Measurements from ENCODE around the gene SLAMF7.

The SLAMF7 gene

GRCh38 chr1:160763993-160764392, 24.9 kb downstream of the SLAMF7 start:
- no peak overlapping the region for H3K9ac ChIP-seq (ENCODE audit: insufficient read length, low read depth)
- no peak for DNase-seq (ENCODE audit: low read depth, low spot score)
- no peaks in the 10 kb centered on the region for H3K4me1 ChIP-seq (ENCODE audit: insufficient read depth, insufficient read length)
- H3K27me3 ChIP-seq (ENCODE audit: insufficient read depth, insufficient read length), result no peaks in the 10 kb centered on the region
- H3K36me3 ChIP-seq (ENCODE audit: insufficient read depth, insufficient read length, low read length), result no peaks in the 10 kb centered on the region
- no peak overlapping the region for H3K4me3 ChIP-seq (ENCODE audit: insufficient read length, low read depth)
- H3K9me3 ChIP-seq (ENCODE audit: insufficient read depth, low read length), result no peaks in the 10 kb centered on the region
- TF ChIP-seq ZNF274 (IDR thresholded peaks at IDR 0.05; ENCODE audit: low read depth, low read length), result no peak
- TF ChIP-seq YY1 (IDR thresholded peaks at IDR 0.05; ENCODE audit: insufficient read depth, insufficient read length), result no peak
- TF ChIP-seq SUZ12 (IDR thresholded peaks at IDR 0.05; ENCODE audit: extremely low read depth, insufficient read depth, insufficient read length), result no peak

DNA sequence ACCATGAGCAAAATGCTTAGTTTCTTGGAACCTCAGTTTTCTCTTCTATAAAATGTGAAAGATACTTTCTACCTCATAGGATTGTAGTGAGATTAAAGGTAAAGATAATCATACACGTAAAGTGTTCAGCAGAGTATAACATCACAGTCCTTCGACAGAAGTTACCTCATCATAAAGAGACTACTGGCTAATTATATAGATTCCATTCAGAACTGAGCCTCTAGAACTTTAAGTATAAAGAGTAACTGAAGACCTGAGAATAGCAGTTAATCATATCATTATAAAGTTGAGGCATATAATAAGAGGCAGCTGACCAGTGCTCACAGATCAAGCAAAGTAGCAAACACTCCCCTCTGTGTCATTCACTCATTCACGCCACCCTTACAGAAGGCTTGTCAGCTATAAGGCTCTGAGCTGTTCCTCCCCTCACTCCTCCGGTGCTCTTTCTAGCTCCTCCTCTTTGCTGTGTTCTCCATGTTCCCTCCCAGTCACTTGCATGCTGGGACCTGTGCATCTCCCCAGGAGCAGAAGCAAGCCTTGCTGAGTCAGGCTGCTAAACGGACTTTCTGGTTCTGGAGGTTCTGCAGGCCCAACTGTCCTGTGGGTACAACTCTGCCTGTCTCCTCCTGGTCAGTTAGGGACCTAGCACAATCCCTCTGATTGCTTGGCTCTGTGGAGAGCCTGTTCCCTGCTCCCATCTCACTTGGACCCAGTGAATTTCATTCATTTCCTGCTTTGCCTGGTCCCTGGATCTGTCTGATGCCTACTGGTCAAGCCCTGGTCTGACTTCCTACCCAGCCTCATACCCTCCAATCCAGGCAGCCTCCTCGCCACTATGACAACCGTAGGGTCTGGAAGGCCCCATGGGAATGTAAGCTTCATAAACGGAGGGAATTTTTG, 28.6 kb downstream of the SLAMF7 start:
- no peaks in the 10 kb centered on the region for H3K4me1 ChIP-seq (ENCODE audit: insufficient read depth, insufficient read length)
- no peaks in the 10 kb centered on the region for H3K9me3 ChIP-seq (ENCODE audit: insufficient read depth, low read length)
- H3K27me3 ChIP-seq (ENCODE audit: insufficient read depth, insufficient read length), result no peaks in the 10 kb centered on the region
- DNase-seq (ENCODE audit: low read depth, low spot score), result no peak
- H3K4me3 ChIP-seq (ENCODE audit: insufficient read length, low read depth), result no peak overlapping the region
- no peak overlapping the region for H3K9ac ChIP-seq (ENCODE audit: insufficient read length, low read depth)
- H3K36me3 ChIP-seq (ENCODE audit: insufficient read depth, insufficient read length, low read length), result no peaks in the 10 kb centered on the region
- no peak for TF ChIP-seq YY1 (IDR thresholded peaks at IDR 0.05; ENCODE audit: insufficient read depth, insufficient read length)
- no peak for TF ChIP-seq ZNF274 (IDR thresholded peaks at IDR 0.05; ENCODE audit: low read depth, low read length)
- TF ChIP-seq SUZ12 (IDR thresholded peaks at IDR 0.05; ENCODE audit: extremely low read depth, insufficient read depth, insufficient read length), result no peak

DNA sequence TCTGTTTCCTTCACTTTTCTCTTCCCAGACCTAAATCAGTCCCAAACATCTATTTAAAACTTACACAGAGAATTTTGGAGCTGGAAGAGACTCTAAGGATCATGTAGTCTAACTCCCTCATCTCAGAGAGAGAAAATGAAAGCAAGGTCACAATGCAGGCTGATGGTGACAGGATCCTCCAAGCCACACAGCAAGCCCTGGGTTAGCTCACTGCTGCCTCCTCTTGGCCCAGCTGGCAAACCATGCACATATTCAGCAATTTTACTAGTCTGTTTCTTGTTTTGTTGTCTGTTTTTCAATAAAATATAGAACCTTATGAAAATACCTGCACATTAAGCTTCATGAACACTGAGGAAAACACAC, 29.2 kb downstream of the SLAMF7 start:
- Histone ChIP-seq H3K4me3 (ENCODE audit: insufficient read length, low read depth) (no peak overlapping the region), H3K9ac (ENCODE audit: insufficient read length, low read depth) (no peak overlapping the region)
- DNase-seq (ENCODE audit: low read depth, low spot score), result peak; percentile 25

GRCh38 chr1:160772331-160772730, 33.3 kb downstream of the SLAMF7 start:
- no peaks in the 10 kb centered on the region for H3K27me3 ChIP-seq (ENCODE audit: insufficient read depth, insufficient read length)

More for the DNA sequence above, 29.2 kb downstream of the SLAMF7 start:
- no peak for TF ChIP-seq ZNF274 (IDR thresholded peaks at IDR 0.05; ENCODE audit: low read depth, low read length)
- Histone ChIP-seq H3K4me1 (ENCODE audit: insufficient read depth, insufficient read length) (no peaks in the 10 kb centered on the region), H3K36me3 (ENCODE audit: insufficient read depth, insufficient read length, low read length) (no peaks in the 10 kb centered on the region), H3K9me3 (ENCODE audit: insufficient read depth, low read length) (no peaks in the 10 kb centered on the region), H3K27me3 (ENCODE audit: insufficient read depth, insufficient read length) (no peaks in the 10 kb centered on the region)

GRCh38 chr1:160773093-160773492, 34.0 kb downstream of the SLAMF7 start:
- no peaks in the 10 kb centered on the region for H3K36me3 ChIP-seq (ENCODE audit: insufficient read depth, insufficient read length, low read length)
- H3K4me1 ChIP-seq (ENCODE audit: insufficient read depth, insufficient read length), result no peaks in the 10 kb centered on the region
- H3K27me3 ChIP-seq (ENCODE audit: insufficient read depth, insufficient read length), result no peaks in the 10 kb centered on the region
- no peak for DNase-seq (ENCODE audit: low read depth, low spot score)
- no peak overlapping the region for H3K9ac ChIP-seq (ENCODE audit: insufficient read length, low read depth)
- no peak for TF ChIP-seq YY1 (IDR thresholded peaks at IDR 0.05; ENCODE audit: insufficient read depth, insufficient read length)
- no peak for TF ChIP-seq ZNF274 (IDR thresholded peaks at IDR 0.05; ENCODE audit: low read depth, low read length)
- no peak for TF ChIP-seq SUZ12 (IDR thresholded peaks at IDR 0.05; ENCODE audit: extremely low read depth, insufficient read depth, insufficient read length)
- no peak overlapping the region for H3K4me3 ChIP-seq (ENCODE audit: insufficient read length, low read depth)
- no peaks in the 10 kb centered on the region for H3K9me3 ChIP-seq (ENCODE audit: insufficient read depth, low read length)

More at GRCh38 chr1:160772331-160772730, 33.3 kb downstream of the SLAMF7 start:
- Histone ChIP-seq H3K9ac (ENCODE audit: insufficient read length, low read depth) (no peak overlapping the region), H3K36me3 (ENCODE audit: insufficient read depth, insufficient read length, low read length) (no peaks in the 10 kb centered on the region), H3K4me3 (ENCODE audit: insufficient read length, low read depth) (no peak overlapping the region), H3K9me3 (ENCODE audit: insufficient read depth, low read length) (no peaks in the 10 kb centered on the region), H3K4me1 (ENCODE audit: insufficient read depth, insufficient read length) (no peaks in the 10 kb centered on the region)
- TF ChIP-seq YY1 (IDR thresholded peaks at IDR 0.05; ENCODE audit: insufficient read depth, insufficient read length), result no peak
- DNase-seq (ENCODE audit: low read depth, low spot score), result no peak

- TF ChIP-seq YY1 (IDR thresholded peaks at IDR 0.05; ENCODE audit: insufficient read depth, insufficient read length) (no peak), SUZ12 (IDR thresholded peaks at IDR 0.05; ENCODE audit: extremely low read depth, insufficient read depth, insufficient read length) (no peak), ZNF274 (IDR thresholded peaks at IDR 0.05; ENCODE audit: low read depth, low read length) (no peak)
- no peak overlapping the region for H3K9ac ChIP-seq (ENCODE audit: insufficient read length, low read depth)
- no peaks in the 10 kb centered on the region for H3K27me3 ChIP-seq (ENCODE audit: insufficient read depth, insufficient read length)
These were observed 36.1 kb downstream of the SLAMF7 start for GRCh38 chr1:160774886-160775719.

DNA sequence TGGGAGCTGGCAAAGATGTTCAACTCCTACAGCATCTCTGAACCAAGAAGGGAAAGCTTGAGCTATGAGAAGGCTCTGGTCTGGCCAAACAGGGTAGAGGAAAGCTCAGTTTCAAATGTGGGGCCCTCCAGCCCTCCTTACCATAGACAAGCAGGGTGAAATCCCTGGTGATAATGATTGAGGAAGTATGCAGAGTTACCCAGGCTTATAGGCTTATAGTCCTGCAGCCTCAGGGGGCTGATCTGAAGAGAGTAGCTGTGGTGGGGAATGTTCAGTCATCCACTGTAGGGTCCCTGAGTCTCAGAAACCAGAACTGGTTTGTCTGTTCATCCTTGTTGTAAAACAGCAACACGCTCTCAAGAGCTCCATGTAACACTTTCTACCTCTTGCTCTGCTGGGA, 37.1 kb downstream of the SLAMF7 start:
- Histone ChIP-seq H3K27me3 (ENCODE audit: insufficient read depth, insufficient read length) (no peaks in the 10 kb centered on the region), H3K9ac (ENCODE audit: insufficient read length, low read depth) (no peak overlapping the region), H3K9me3 (ENCODE audit: insufficient read depth, low read length) (peaks cover 11% of the 10 kb centered on the region; the same call in 1 of the 2 replicates), H3K4me1 (ENCODE audit: insufficient read depth, insufficient read length) (no peaks in the 10 kb centered on the region), H3K36me3 (ENCODE audit: insufficient read depth, insufficient read length, low read length) (no peaks in the 10 kb centered on the region), H3K4me3 (ENCODE audit: insufficient read length, low read depth) (no peak overlapping the region)
- TF ChIP-seq YY1 (IDR thresholded peaks at IDR 0.05; ENCODE audit: insufficient read depth, insufficient read length) (no peak), SUZ12 (IDR thresholded peaks at IDR 0.05; ENCODE audit: extremely low read depth, insufficient read depth, insufficient read length) (no peak), ZNF274 (IDR thresholded peaks at IDR 0.05; ENCODE audit: low read depth, low read length) (no peak)
- no peak for DNase-seq (ENCODE audit: low read depth, low spot score)

More at GRCh38 chr1:160774886-160775719, 36.1 kb downstream of the SLAMF7 start:
- H3K9me3 ChIP-seq (ENCODE audit: insufficient read depth, low read length), result peaks cover 6% of the 10 kb centered on the region; the same call in 1 of the 2 replicates
- no peaks in the 10 kb centered on the region for H3K4me1 ChIP-seq (ENCODE audit: insufficient read depth, insufficient read length)
- H3K4me3 ChIP-seq (ENCODE audit: insufficient read length, low read depth), result no peak overlapping the region
- no peaks in the 10 kb centered on the region for H3K36me3 ChIP-seq (ENCODE audit: insufficient read depth, insufficient read length, low read length)
- DNase-seq (ENCODE audit: low read depth, low spot score), result no peak

Data from NT2/D1 (cell line).